Bronchial epithelial cell (primary cell): ENCODE results near the gene EMID1. TPM values are rescaled to one million over a fixed set of nuclear protein-coding genes. Genes with fewer than 3 reads are reported as not detected.
"Not testable (repeated sequence)": the region's sequence is repeated elsewhere in the genome, so short reads cannot be mapped to it uniquely, and the experiment has no call there.

Source experiments
- DNase-seq: peaks from one replicate; pipeline ENCODE4 v3.0.0-alpha.2; 2010; ENCODE audit warnings: low read depth
- FAIRE-seq: peaks from 2 replicates; lab custom pipeline; 2011; peaks lifted over from hg19 to GRCh38; lab: Jason Lieb, UNC
- H3K27me3 ChIP-seq: 2 replicates; pipeline ENCODE4 v1.5.1; 2011; ENCODE audit warnings: low read length; ENCODE audit not compliant: control insufficient read depth, insufficient read depth
- H3K36me3 ChIP-seq: 2 replicates; pipeline ENCODE4 v1.5.1; 2011; ENCODE audit warnings: low read length; ENCODE audit not compliant: control insufficient read depth, insufficient read depth
- H3K4me3 ChIP-seq: 2 replicates; pipeline ENCODE4 v1.5.1; 2011; ENCODE audit warnings: mild to moderate bottlenecking, low read depth, low read length, control low read depth
- total RNA-seq: library from RNA; depleted of rRNA; stranded (reverse); fragments of >200 nt; gene quantifications from 2 replicates; pipeline ENCODE4 v1.2.1, GENCODE V29; 2014
- TF ChIP-seq, protein P1 (sequence below): IDR thresholded peaks from 2 replicates; pipeline ENCODE4 v1.5.1; 2011; ENCODE audit warnings: mild to moderate bottlenecking, moderate library complexity, low read length, control low read depth, inconsistent platforms; ENCODE audit not compliant: insufficient read depth, severe bottlenecking

Gene EMID1
- total RNA-seq, 1 donor from 2014 or later: not detected

DNA sequence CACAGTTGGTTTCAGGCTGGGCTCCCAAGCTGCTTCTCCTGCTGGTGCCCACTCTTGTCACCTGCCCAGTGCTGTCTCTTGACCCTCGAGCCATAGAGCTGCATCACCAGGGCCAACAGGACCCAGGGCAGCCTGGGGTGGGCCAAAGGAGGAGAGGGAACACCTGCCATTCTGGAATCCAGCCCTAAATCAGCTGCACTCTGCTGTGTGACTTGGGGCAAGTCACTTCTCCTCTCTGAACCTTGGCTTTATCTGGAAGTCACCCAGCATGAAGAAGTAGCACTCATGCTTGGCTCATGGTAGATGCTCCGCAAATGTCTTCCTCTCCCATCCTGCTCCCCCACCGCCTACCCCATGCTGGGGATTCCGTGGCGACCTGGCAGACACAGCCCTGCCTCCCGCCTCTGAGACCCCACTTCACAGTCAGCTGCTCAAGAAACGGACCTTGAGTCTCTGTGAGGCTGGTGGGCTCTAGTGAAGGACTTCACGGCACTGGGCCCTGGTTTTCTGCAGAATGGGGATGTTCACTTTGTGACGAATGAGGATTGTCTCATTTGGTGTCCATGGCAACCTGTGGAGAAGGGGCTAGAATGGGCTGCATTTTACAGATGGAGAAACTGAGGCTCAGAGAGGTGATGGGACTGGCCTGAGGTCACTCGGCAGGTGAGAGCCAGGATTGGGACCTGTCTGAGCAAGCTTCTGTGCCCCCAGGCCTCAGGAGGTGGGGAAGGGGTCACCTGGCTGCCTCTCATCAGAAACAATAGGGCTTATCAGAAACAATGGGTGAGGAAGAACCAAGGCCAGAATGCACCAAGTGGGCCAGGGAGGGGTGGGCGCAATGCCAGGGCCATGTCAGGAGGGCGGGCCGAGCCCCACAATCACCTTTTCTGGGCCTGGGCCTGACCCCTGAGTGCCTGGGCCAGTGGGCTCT, 12.4 kb downstream of the EMID1 start:
- no peak overlapping the region for H3K4me3 ChIP-seq
- peaks cover 2% of the 10 kb centered on the region for H3K27me3 ChIP-seq
- H3K36me3 ChIP-seq: no peaks in the 10 kb centered on the region
- FAIRE-seq (no peak), DNase-seq (no peak)
- TF ChIP-seq, protein P1, sequence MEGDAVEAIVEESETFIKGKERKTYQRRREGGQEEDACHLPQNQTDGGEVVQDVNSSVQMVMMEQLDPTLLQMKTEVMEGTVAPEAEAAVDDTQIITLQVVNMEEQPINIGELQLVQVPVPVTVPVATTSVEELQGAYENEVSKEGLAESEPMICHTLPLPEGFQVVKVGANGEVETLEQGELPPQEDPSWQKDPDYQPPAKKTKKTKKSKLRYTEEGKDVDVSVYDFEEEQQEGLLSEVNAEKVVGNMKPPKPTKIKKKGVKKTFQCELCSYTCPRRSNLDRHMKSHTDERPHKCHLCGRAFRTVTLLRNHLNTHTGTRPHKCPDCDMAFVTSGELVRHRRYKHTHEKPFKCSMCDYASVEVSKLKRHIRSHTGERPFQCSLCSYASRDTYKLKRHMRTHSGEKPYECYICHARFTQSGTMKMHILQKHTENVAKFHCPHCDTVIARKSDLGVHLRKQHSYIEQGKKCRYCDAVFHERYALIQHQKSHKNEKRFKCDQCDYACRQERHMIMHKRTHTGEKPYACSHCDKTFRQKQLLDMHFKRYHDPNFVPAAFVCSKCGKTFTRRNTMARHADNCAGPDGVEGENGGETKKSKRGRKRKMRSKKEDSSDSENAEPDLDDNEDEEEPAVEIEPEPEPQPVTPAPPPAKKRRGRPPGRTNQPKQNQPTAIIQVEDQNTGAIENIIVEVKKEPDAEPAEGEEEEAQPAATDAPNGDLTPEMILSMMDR: no peak

DNA sequence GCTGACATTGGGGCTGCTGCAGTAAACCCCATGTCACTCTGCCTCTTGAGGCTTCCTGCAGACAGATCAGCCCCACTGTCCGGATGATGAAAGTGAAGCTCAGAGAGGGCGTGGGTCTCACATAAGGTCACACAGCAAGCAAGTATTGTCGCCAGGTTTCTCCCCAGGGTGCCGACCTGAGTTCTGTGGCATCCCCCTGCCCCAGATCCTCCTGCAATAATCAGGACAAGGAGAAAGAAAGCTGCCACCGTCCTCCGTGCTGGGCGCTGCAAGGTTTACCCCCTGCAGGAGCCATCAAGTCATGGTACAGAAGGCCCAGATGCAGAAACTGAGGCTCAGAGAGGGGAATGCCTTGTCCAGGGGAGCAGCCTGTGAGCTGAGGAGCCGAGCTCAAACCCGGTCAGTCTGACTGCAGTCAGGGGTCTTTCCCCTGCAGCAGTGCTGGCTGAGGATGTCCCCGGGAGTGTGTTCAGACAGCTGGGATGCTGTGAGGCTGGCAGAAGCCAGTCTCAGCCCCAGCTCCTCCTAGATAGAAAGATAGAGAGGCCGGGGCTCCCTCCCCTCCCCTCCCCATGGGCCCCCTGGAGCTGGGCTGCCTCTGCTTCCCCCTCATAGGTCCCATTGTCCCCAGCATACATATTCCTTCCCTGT, 13.2 kb downstream of the EMID1 start:
- Histone ChIP-seq H3K4me3 (no peak overlapping the region), H3K36me3 (no peaks in the 10 kb centered on the region), H3K27me3 (peaks cover 7% of the 10 kb centered on the region)
- FAIRE-seq: no peak
- no peak for DNase-seq
- TF ChIP-seq, protein P1: no peak

DNA sequence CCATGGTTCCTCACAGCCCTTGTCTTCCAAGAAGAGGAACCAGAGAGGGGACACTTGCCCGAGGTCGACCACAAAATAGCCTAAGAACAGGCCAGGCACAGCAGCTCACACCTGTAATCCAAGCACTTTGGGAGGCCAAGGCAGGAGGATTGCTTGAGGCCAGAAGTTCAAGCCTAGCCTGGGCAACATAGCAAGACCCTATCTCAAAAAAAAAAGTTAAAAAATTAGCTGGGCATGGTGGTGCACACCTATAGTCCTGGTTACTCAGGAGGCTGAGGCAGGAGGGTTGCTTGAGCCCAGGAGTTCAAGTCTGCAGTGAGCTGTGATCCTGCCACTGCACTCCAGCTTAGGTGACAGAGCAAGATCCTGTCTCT, 13.7 kb downstream of the EMID1 start:
- not testable (repeated sequence) for H3K4me3 ChIP-seq, FAIRE-seq

DNA sequence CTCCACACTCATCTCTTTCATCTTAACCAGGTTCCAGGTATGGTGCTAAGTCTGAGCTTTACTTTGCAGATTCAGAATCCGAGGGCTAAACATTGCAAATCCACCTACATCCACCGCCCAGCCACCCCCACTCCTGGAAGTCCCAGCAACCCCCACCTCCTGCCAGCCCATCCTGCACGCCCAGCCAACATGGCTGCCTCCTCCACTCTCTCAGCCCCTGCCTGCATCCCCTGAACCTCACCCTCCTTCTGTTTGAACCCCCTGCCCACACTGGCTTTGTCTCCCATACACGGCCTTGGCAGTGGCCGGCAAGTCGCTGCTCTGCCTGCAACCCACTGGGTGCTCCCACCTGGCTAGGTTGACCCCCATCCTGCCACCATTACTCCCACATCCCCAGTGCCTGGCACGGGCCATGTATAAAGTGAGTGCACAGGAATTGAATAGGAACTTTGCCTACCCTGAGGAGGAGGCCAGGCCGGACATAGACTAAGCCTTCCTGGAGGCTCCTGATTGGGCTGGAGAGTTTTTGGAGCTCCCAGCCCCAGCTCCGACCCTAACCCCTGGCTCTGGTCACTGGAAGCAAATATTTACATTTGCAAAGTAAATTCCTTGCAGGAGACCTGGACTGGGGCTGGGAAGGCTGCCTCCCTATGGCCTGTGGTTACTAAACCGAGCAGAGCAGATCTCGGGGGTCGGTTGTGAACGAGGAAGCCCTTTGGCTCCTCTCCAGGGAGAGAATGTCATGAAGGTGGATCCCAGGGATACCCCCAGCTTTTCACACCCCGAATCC, 14.4 kb downstream of the EMID1 start:
- H3K27me3 ChIP-seq: peaks cover 7% of the 10 kb centered on the region
- no peak for FAIRE-seq

More for the DNA sequence above, 13.7 kb downstream of the EMID1 start:
- DNase-seq, H3K27me3 ChIP-seq, H3K36me3 ChIP-seq: not testable (repeated sequence)

DNA sequence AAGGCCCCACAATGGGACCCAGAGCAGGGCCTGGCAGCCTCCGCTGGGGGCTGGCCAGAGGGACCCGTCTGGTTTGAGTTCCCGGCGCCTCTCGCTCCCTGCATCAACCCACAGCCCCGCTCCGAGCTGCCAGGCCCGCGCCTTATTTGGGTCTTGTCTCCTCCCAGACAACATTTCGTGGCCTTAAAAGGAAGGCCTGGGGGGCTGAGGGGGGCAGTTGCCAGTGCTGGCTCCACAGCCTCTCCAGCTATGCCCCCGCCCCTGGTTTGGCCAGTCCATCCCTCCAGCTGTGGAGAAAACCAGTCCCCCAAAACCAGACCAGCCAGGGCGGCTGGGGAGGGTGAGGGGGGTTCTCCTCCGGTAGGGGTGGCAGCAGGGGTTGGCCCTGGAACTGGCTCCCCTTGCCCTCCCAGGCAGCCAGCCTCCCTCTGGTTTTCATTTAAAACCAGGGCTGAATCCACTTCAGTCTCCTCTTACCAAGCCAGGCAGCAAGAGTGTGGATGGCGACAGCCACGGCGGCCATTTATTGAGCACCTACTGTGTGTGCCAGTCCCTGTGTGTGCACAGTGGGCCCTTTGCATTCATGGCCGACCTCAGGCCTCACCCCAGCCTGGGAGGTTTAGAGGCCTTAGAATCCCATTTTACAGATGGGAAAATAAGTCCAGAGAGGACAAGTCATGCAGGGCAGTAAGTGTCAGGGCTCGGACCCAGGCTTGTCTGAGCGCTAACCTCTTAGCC, 18.6 kb downstream of the EMID1 start:
- no peak for FAIRE-seq
- H3K27me3 ChIP-seq: peaks cover 5% of the 10 kb centered on the region
- TF ChIP-seq, protein P1: no peak
- no peak overlapping the region for H3K4me3 ChIP-seq
- DNase-seq: no peak
- H3K36me3 ChIP-seq: no peaks in the 10 kb centered on the region

More for the DNA sequence above, 14.4 kb downstream of the EMID1 start:
- TF ChIP-seq, protein P1: no peak
- H3K36me3 ChIP-seq: no peaks in the 10 kb centered on the region
- no peak overlapping the region for H3K4me3 ChIP-seq
- DNase-seq: no peak
